ENCODE results near the gene PLCB1. TPM values are rescaled to one million over a fixed set of nuclear protein-coding genes. Genes with fewer than 3 reads are reported as not detected.

Gene PLCB1
- total and polyA plus RNA-seq, 10 of the 15 experiments (the other 5 are each of a cell fraction or from before 2014, with no cell fraction given), result 0.05 to 5.3 (median 0.17) TPM; not detected in 1

DNA sequence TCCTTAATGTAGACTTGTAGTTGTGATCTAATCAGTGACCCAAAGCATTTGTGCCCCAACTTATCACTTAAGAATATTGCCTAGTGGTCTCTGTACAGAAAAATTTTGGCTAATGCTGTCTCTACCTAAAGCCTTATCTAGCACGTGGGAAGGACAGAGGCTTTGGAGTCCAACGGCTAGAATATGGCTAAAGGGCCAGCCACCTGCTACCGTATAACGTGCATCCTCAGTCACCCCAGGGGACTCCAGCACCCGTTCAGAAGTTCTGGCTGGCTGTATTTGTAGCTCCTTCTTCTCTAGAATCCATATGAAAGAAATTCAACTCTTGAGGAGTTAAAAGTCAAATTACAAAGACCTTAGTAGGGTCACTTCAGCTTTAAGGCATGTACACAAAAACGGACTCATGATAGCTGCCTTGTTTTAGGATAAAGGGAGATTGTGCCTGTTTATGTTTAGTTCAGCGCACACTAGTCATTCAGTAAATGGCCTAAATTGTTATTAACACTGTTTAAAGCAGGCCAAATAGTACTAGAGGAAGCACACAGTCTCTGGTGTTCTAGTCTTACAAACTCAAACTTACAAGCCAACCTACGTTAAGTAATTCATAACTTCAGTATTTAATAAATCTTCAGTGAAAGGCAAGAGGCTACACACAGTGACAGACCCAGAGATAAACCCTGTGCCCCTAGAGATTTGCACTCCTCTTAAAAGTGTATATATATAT lies 529.3 kb downstream of the PLCB1 start:
- DNase-seq (ENCODE audit: low read depth, low spot score), result no peak
- BruUV-seq (replicated peaks), result no TSS peak
- H3K36me3 ChIP-seq (ENCODE audit: control insufficient read depth in 2 of 2, insufficient read depth in 2 of 2, low read length in 1 of 2), result no peaks in the 10 kb centered on the region
- RAD21 ChIA-PET (ENCODE audit: unreplicated experiment), result no interaction called here
- CTCF ChIA-PET, result no interaction called here
- WGBS (ENCODE audit: insufficient coverage, insufficient replicate concordance, low lambda C conversion rate, missing lambda C conversion rate), result 54% methylated on average over 8 of the region's 8 CpGs
- H3K9ac ChIP-seq (ENCODE audit: control insufficient read depth, insufficient read depth, low read length), result no peak overlapping the region
- in situ Hi-C loops (cut with MboI) (no loop called here), intact Hi-C loops (cut with micrococcal nuclease; ENCODE audit: unreplicated experiment) (no loop called here)
- no peak overlapping the region for H3K4me2 ChIP-seq (ENCODE audit: control insufficient read depth, insufficient read depth)
- no peaks in the 10 kb centered on the region for H3K27me3 ChIP-seq (replicated peaks in 1 of 2; ENCODE audit: control insufficient read depth in 2 of 2, insufficient read depth in 2 of 2, low read length in 1 of 2)
- POLR2A ChIA-PET, result no interaction called here
- H3K4me1 ChIP-seq (ENCODE audit: control insufficient read depth, insufficient read depth, low read length), result no peaks in the 10 kb centered on the region
- no peaks in the 10 kb centered on the region for H3K9me3 ChIP-seq (replicated peaks; ENCODE audit: control insufficient read depth, insufficient read depth, low read length)
- no peak for ATAC-seq
- TF ChIP-seq KDM1A (IDR thresholded peaks at IDR 0.05; ENCODE audit: borderline replicate concordance) (no peak), ZBED1 (IDR thresholded peaks at IDR 0.05; ENCODE audit: borderline replicate concordance) (no peak), DPF2 (IDR thresholded peaks at IDR 0.05) (no peak), FOS (IDR thresholded peaks at IDR 0.05; ENCODE audit: borderline replicate concordance, extremely low read depth, insufficient read length) (no peak), MEF2B (IDR thresholded peaks at IDR 0.05; ENCODE audit: partially characterized antibody, poor library complexity, severe bottlenecking) (no peak), CEBPB (IDR thresholded peaks at IDR 0.05; ENCODE audit: borderline replicate concordance in 1 of 2, low read depth in 2 of 2, low read length in 2 of 2) (no peak), NFYA (IDR thresholded peaks at IDR 0.05; ENCODE audit: borderline replicate concordance, low read depth, low read length) (no peak), LARP7 (IDR thresholded peaks at IDR 0.05) (no peak), NBN (IDR thresholded peaks at IDR 0.05) (no peak)
- TF ChIP-seq, protein P1, sequence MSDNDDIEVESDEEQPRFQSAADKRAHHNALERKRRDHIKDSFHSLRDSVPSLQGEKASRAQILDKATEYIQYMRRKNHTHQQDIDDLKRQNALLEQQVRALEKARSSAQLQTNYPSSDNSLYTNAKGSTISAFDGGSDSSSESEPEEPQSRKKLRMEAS (IDR thresholded peaks at IDR 0.05; ENCODE audit: low read depth, low read length), result no peak
- FAIRE-seq, result no peak
- H3K27ac ChIP-seq (ENCODE audit: control insufficient read depth, insufficient read depth), result no peak overlapping the region
- SMC1A ChIA-PET (ENCODE audit: uncharacterized antibody, unreplicated experiment), result no interaction called here
- H2AFZ ChIP-seq (ENCODE audit: control insufficient read depth, low read depth, low read length), result no peak overlapping the region
- H3K4me3 ChIP-seq, result no peak overlapping the region
- H4K20me1 ChIP-seq (ENCODE audit: control insufficient read depth, insufficient read depth), result no peaks in the 10 kb centered on the region
- no peaks in the 10 kb centered on the region for H3K79me2 ChIP-seq (ENCODE audit: control insufficient read depth, insufficient read depth, low read length)
